HG02943 (cell line): ENCODE measurements around the gene SHROOM3.
"Not testable (repeated sequence)": the region's sequence is repeated elsewhere in the genome, so short reads cannot be mapped to it uniquely, and the experiment has no call there.

Experiments used
- ATAC-seq: cut with Tn5 transposase; IDR thresholded peaks from one replicate; pipeline ENCODE4 v1.9.1; 2021; ENCODE audit warnings: mild to moderate bottlenecking, low read depth, moderate library complexity; ENCODE audit not compliant: unreplicated experiment

The SHROOM3 gene

DNA sequence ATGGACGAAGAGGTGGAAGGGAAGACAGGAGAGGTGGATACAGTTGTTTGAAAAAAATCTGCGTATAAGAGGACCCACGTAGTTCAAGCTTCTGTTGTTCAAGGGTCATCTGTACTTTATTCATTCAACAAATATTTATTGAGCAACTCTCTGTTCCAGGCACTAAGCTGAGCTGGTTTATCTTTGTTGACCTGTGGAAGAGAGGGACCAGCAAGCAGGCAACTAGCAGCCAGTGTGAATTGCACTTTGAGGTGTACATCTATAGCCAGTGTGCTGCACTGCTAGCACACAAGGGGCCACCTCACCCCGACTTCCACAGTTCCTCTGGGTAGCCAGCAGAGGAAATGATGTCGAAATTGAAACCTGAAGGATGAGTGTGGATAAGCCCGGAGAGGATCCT lies 271.6 kb downstream of the SHROOM3 start:
- ATAC-seq = no peak

DNA sequence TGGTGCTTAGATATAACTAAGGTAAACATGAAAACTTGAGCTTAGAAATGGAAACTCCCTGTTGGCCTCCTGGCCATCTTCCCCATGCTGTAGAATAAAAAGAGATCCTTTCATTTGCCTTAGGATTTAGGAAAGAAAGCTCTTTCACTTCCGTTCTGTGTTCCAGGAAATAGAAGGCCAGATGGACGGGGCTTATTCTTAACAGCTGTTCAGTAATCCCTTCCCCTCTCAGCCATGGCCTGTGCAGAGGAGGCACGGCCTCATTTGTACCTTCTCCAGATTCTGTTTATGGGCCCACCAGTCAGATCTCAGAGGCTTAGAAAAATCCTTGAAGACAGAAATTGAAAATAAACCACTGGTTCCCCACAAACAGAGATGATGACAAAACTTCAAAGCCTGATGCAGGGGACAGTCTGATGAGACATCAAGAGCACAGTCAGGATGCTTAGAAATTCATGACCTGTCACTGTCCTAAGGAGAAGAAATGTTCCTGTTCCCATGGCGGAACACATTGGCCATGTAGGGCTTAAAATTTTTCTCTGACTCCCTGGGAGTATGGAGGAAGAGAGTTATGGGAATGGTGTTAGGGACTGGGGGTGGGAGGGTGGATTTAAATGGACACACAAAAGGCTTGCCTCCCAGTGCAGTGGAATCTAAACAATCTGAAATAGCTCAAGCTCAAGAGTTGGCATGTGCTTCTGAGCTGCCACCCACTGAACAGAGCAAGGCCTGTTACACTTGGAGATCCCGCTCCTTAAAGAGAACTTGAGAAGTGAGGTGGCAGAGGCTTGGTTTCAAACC lies 274.1 kb downstream of the SHROOM3 start:
- no peak for ATAC-seq

DNA sequence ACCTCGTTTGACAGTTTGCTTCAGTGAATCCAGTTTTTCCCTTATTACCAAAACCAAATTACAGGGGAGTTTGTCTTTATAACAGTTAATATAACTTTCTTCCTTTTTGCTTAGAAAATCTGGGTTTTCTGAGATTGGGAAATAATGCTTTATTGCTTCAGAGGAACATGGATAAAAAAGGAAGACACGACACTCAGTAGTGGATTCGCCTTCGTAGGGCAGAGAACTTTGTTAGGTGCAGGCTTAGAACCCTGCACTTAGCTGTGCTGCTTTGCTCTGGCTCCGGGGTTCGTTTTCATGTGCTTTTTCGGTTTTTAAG lies 274.7 kb downstream of the SHROOM3 start:
- ATAC-seq = no peak

DNA sequence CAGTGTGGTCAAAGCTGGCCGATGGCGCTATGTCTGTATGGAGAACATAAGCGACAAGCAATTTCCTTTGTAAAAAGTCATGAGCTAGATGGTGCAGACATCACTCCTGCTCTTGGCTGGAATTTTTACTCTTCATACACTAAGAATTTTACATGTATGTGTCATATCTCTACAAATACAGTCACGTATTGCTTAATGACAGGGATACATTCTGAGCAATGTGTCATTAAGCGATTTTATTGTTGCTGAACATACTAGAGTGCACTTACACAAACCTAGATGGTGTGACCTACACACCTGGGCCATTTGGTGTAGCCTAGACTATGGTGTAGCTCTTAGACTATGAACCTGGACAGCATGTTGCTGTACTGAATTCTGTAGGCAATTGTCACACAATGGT lies 277.5 kb downstream of the SHROOM3 start:
- ATAC-seq = no peak

DNA sequence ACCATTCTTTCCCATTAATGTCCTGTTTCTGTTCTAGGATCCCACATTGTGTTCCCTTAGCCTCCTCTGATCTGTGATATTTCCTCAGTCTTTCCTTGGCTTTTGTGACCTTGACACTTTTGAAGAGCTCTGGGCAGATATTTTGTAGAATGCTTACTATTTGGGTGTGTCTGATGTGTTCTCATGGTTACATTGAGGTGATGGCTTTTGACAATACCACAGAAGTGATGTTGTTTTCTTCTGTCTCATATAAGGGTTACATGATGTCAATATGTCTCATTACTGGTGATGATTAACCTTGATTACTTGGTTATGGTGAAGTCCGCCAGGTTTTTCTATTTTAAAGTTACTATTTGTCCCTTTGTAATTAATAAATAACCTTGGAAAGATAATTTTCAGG lies 279.2 kb downstream of the SHROOM3 start:
- ATAC-seq = no peak

DNA sequence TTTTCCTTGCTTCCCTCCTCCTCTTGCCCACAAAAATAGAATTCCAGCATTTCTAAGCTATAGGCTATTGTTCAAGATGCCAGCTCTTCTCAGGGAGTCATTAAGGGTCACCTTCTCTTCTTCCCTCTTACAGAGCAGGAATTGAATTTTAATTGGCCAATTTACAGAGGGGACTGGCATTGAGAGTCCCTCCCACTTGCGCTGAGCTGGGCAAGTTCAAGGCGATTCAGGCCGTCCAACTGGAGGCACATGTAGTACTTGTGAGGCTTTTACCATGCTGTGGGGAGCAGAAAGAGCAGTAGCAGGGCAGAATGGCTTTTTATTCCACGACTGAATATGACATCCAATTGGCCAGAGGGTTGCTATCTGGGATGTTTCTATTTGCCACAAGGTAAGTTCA lies 281.0 kb downstream of the SHROOM3 start:
- no peak for ATAC-seq

DNA sequence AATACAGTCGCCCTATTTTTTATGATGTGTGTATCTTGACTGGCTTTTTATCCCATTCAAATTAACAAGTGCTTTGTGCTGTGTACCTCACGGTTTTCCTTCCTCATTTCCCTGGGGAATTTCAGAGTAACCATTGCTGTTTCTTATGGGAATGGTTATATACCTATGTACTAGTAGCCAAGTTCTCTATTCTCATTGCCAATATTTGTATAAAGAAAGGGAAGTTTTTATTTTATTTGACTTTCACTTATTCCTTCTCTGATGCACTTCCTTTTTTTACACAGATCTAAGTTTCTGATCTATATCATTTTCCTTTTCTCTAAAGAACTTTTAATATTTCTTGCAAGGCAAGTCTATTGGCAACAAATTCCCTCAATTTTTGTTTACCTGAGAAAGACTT lies 281.6 kb downstream of the SHROOM3 start:
- ATAC-seq = no peak

- ATAC-seq = no peak
These were observed 282.4 kb downstream of the SHROOM3 start for GRCh38 chr4:76717431-76717830.

DNA sequence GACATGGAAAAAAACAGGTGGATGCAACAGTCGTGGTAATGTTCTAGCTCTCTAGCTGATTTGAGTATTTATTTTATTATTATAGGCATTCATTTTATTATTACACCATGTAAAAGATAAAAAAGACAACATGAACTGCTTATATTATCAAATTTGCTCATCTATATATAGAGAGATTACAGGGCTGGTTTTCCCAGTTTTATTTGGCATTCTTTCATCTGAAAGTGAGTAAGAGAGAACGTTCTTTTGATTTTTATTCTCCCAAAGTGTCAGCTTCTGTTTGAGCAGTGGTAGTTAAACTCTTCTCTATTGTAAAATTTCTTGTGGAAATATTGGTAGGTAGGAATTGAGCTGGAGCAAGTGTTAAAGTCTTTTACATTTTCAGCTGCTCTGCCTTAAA lies 283.0 kb downstream of the SHROOM3 start:
- no peak for ATAC-seq

DNA sequence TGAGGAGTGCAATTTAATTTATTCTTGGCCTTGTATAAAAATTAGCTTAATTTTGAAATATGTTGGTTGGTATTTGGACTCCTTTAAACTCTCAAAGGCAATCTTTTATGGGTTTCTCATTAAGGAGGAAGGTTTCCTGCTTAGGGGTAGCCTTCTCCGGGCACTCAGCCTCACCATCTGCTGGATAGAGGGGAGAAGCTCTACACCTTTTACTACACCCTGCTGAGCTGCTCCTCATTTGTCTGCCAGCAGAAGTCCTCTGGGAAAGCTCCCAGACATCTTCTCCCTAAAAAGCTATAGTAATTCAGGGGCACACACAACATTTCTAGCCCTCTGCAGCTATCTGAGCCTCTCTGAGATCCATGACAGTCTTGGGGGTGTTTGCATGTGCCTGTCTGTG lies 283.8 kb downstream of the SHROOM3 start:
- ATAC-seq = no peak

GRCh38 chr4:76720121-76720520 lies 285.1 kb downstream of the SHROOM3 start:
- no peak for ATAC-seq

DNA sequence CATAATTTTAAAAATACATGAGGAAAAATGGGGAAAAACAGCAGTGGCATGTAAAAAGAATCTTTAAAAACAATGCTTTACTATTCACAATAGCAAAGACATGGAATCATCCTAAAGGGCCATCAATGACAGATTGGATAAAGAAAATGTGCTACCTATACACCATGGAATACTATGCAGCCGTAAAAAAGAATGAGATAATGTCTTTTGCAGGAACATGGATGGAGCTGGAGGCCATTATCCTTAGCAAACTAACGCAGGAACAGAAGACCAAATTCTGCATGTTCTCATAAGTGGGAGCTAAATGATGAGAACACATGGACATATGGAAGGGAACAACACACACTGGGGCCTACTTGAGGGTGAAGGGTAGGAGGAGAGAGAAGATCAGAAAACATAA lies 287.1 kb downstream of the SHROOM3 start:
- not testable (repeated sequence) for ATAC-seq

- ATAC-seq = no peak
These were observed 287.8 kb downstream of the SHROOM3 start for GRCh38 chr4:76722838-76723237.

DNA sequence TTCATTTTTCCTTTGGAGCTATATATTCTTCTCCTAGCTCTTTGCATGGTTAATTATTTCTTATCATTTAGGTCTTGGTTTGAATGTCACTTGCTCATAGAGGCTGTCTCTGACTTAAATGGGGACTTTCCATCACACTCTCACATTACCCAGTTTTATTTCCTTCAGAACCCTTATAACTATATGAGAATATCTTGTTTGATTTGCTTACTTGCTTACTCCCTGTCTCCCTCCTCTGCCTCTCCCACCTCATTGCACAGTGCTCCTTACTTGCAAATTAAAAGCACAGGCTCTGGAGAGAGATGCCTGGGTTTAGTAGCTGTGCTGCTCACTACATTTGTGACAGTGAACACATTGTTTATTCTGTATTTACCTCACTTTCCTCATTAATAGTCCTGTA lies 288.3 kb downstream of the SHROOM3 start:
- ATAC-seq = no peak

DNA sequence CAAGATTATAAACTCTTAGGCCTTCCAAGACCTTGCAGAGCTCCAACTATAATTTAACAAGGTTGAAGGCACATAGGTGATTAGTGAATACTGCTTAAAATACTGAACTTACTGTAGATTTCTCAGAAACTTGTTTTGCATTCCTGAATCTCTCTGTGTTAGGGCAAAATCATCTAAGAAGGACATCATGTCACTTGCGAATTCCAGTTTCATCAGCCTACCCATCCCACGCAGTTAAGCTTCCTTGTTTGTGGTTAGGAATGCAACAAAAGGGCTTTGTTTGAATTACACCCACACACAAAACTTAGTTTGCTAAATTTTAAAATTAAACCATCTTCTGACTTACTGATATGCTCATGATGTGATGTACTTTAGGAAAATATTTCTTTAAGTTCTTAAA lies 288.9 kb downstream of the SHROOM3 start:
- no peak for ATAC-seq

GRCh38 chr4:76725039-76725438 lies 290.0 kb downstream of the SHROOM3 start:
- no peak for ATAC-seq

DNA sequence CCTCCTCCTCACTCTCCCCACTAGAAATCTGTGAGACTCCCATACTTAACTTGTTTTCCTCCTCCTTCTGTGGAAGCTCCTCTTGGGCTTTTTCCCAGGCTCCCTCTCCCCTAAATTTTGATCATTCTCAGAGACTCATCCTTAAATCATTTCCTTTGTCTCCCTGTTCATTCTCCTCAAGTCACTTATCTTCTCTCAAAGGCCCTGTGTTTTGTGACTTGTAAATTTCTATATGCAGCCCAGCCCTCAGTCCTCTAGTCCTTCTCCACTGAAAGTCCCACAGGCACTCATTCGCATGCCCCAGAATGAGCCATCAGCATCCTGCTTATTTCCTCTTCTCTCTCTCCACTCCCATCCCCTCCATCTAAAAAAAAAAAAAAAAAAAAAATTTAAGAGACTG lies 291.1 kb downstream of the SHROOM3 start:
- no peak for ATAC-seq

GRCh38 chr4:76726631-76727030 lies 291.6 kb downstream of the SHROOM3 start:
- no peak for ATAC-seq

DNA sequence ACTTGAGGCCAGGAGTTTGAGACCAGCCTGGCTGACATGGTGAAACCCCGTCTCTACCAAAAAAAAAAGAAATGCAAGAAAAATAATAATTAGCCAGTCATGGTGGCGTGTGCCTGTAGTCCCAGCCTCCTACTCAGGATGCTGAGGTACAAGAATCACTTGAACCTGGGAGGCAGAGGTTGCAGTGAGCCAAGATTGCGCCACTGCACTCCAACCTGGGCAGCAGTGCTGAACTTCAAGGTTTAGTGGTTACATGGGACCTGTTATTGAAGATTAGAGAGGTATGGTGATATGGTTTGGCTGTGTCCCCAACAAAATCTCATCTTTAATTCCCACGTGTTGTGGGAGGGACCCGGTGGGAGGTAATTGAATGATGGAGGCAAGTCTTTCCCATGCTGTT lies 292.9 kb downstream of the SHROOM3 start:
- not testable (repeated sequence) for ATAC-seq

DNA sequence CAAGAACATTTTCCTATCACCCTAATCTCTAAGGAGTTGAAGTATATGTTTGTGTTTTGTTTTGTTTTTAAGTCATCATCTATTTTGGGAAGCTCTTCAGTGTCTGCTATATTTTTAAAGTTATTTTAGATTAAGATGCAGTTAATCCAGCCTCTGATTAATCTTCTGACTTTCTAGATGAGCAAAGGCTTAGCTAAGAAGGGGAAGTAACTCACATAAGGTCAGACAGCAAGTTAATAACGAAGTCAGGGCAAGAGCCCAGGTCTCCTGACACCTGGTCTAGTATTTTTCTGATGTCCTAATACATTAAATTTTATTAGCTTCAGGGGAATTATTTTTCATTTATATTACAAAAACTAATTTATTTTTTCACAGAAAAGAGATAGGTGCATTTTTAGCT lies 294.4 kb downstream of the SHROOM3 start:
- ATAC-seq = no peak

GRCh38 chr4:76729980-76730379 lies 295.0 kb downstream of the SHROOM3 start:
- ATAC-seq = no peak

DNA sequence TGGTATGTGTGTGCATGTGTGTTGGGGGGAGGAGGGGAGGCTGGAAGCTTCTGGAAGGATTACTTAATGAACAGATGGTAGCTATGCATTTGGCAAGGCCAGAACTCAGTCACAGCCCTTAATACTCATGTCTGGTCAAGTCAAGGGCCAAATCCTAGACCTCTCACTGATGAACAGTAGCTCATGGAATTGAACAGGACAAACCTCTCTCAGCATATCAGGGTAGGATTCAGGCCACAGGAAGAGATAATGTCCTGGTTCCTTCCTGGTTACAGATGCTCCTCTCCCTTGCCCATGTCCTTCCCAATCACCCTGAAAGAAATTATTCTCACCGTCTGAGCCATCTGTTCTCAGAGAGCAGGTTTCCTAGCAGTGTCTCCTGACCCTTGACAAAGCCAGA lies 297.2 kb downstream of the SHROOM3 start:
- ATAC-seq = no peak
